Uterus (tissue), 2 donors: ENCODE data around the gene SOX11.

Experiments
- CTCF ChIP-seq, 4 experiments: fragments of 200-600 bp in 2 of 4; fragments of 450-650 bp in 2 of 4; sonication (generic) in 2 of 4; IDR thresholded peaks; one replicate each; pipeline ENCODE4 v1.5.1; 2016 to 2019; ENCODE audit warnings: antibody characterized with exemption in 4 of 4, mild to moderate bottlenecking in 2 of 4, moderate library complexity in 1 of 4
- POLR2A ChIP-seq, 2 donors: fragments of 450-650 bp; IDR thresholded peaks; one replicate each; pipeline ENCODE4 v1.6.1; 2016; ENCODE audit warnings: antibody characterized with exemption in 2 of 2, mild to moderate bottlenecking in 1 of 2, moderate library complexity in 1 of 2

GRCh38 chr2:5677133-5677532, 15.1 kb upstream of the SOX11 start:
- no peak for TF ChIP-seq CTCF (IDR thresholded peaks at IDR 0.05)
- TF ChIP-seq POLR2A (IDR thresholded peaks at IDR 0.05): no peak
